ENCODE results near the gene SLC9A5.

DNA sequence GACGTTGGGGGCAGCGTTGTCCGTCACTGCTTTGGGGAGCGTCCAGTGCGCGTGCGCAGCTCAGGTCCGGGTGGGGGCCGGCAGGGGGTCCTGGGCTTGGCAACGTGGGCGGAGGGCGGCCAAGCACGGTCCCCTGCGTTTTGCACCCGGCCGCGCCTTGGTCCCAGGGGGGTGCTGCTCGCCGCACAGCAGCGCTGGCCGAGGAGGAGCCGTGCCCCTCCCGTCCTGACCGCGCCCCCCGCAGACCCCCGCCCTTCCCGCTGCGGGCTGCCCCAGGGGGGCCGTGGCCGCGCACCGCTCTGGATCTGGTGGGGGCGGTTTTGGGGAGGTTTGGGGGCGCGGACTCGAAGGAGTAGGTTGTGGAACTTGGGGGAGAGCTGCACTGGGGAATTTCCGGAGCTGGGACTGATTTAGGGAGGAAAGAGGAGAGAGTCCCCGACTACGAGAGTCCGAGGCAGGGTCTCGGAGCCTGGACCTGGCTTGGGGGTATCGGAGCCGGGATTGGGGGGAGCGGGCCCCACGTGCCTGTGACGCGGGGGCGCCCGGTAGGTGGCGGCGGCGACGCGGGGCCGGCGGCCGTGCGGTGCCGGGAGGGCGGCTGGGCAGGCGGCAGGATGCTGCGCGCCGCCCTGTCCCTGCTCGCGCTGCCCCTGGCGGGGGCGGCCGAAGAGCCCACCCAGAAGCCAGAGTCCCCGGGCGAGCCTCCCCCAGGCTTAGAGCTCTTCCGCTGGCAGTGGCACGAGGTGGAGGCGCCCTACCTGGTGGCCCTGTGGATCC is at the start of gene SLC9A5:
- TF ChIP-seq CTCF (IDR thresholded peaks at IDR 0.05 in 2 of 3, conservative IDR thresholded peaks at IDR 0.05 in 1 of 3; ENCODE audit: borderline replicate concordance in 1 of 3, insufficient read depth in 1 of 3, low read depth in 2 of 3, low read length in 2 of 3), result no peak; a peak in 1 of 6 replicates
- no peak for TF ChIP-seq EZH2phosphoT487 (IDR thresholded peaks at IDR 0.05; ENCODE audit: borderline replicate concordance)
- TF ChIP-seq EGR1 (IDR thresholded peaks at IDR 0.05; ENCODE audit: low read depth), result no peak
- no peak for TF ChIP-seq CEBPB (IDR thresholded peaks at IDR 0.05; ENCODE audit: low read depth)
- TF ChIP-seq POLR2AphosphoS5 (IDR thresholded peaks at IDR 0.05; ENCODE audit: low read depth, low read length), result peak; percentile 49
- no peak for TF ChIP-seq EZH2 (IDR thresholded peaks at IDR 0.05)
- TF ChIP-seq, protein P1, sequence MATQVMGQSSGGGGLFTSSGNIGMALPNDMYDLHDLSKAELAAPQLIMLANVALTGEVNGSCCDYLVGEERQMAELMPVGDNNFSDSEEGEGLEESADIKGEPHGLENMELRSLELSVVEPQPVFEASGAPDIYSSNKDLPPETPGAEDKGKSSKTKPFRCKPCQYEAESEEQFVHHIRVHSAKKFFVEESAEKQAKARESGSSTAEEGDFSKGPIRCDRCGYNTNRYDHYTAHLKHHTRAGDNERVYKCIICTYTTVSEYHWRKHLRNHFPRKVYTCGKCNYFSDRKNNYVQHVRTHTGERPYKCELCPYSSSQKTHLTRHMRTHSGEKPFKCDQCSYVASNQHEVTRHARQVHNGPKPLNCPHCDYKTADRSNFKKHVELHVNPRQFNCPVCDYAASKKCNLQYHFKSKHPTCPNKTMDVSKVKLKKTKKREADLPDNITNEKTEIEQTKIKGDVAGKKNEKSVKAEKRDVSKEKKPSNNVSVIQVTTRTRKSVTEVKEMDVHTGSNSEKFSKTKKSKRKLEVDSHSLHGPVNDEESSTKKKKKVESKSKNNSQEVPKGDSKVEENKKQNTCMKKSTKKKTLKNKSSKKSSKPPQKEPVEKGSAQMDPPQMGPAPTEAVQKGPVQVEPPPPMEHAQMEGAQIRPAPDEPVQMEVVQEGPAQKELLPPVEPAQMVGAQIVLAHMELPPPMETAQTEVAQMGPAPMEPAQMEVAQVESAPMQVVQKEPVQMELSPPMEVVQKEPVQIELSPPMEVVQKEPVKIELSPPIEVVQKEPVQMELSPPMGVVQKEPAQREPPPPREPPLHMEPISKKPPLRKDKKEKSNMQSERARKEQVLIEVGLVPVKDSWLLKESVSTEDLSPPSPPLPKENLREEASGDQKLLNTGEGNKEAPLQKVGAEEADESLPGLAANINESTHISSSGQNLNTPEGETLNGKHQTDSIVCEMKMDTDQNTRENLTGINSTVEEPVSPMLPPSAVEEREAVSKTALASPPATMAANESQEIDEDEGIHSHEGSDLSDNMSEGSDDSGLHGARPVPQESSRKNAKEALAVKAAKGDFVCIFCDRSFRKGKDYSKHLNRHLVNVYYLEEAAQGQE (IDR thresholded peaks at IDR 0.05; ENCODE audit: low read depth), result no peak

All from HCT116 (cell line).